SW480 (cell line): ENCODE data around the gene RNF223.
"Not testable (repeated sequence)": the region's sequence is repeated elsewhere in the genome, so short reads cannot be mapped to it uniquely, and the experiment has no call there.

Experiments used
- DNase-seq: peaks from one replicate; pipeline ENCODE4 v3.0.0-alpha.2; 2016; ENCODE audit warnings: low spot score

The RNF223 gene

GRCh38 chr1:1109743-1110142, 35.6 kb upstream of the RNF223 start:
- no peak for DNase-seq

GRCh38 chr1:1106510-1107221, 32.6 kb upstream of the RNF223 start:
- no peak for DNase-seq

- DNase-seq, result not testable (repeated sequence)
These were observed 30.0 kb upstream of the RNF223 start for GRCh38 chr1:1104152-1104551.

- no peak for DNase-seq
These were observed 27.4 kb upstream of the RNF223 start for GRCh38 chr1:1101503-1101902.

- no peak for DNase-seq
These were observed 26.2 kb upstream of the RNF223 start for GRCh38 chr1:1100296-1100695.

- DNase-seq, result no peak
These were observed 25.5 kb upstream of the RNF223 start for GRCh38 chr1:1099506-1100183.

GRCh38 chr1:1098681-1099421, 24.7 kb upstream of the RNF223 start:
- DNase-seq, result no peak

- not testable (repeated sequence) for DNase-seq
These were observed 22.0 kb upstream of the RNF223 start for GRCh38 chr1:1096136-1096535.

- no peak for DNase-seq
These were observed 20.9 kb upstream of the RNF223 start for GRCh38 chr1:1094981-1095380.

- DNase-seq, result no peak
These were observed 19.5 kb upstream of the RNF223 start for GRCh38 chr1:1093610-1093943.

GRCh38 chr1:1092894-1093609, 18.9 kb upstream of the RNF223 start:
- DNase-seq, result no peak

- DNase-seq, result no peak
These were observed 18.2 kb upstream of the RNF223 start for GRCh38 chr1:1092149-1092855.

- no peak for DNase-seq
These were observed 17.4 kb upstream of the RNF223 start for GRCh38 chr1:1091344-1092148.

GRCh38 chr1:1090424-1091343, 16.6 kb upstream of the RNF223 start:
- no peak for DNase-seq

- DNase-seq, result no peak
These were observed 15.8 kb upstream of the RNF223 start for GRCh38 chr1:1089731-1090423.

- DNase-seq, result no peak
These were observed 14.9 kb upstream of the RNF223 start for GRCh38 chr1:1088801-1089680.

GRCh38 chr1:1088029-1088800, 14.1 kb upstream of the RNF223 start:
- no peak for DNase-seq
